SH-SY5Y (cell line): ENCODE measurements around the gene CTBP2.

Source experiments
- GATA2 ChIP-seq: IDR thresholded peaks from 2 replicates; pipeline ENCODE4 v1.6.1; 2011; ENCODE audit warnings: mild to moderate bottlenecking, low read depth, low read length
- GATA3 ChIP-seq: IDR thresholded peaks from 2 replicates; pipeline ENCODE4 v1.6.1; 2011; ENCODE audit warnings: low read depth, mild to moderate bottlenecking, low read length, moderate library complexity

DNA sequence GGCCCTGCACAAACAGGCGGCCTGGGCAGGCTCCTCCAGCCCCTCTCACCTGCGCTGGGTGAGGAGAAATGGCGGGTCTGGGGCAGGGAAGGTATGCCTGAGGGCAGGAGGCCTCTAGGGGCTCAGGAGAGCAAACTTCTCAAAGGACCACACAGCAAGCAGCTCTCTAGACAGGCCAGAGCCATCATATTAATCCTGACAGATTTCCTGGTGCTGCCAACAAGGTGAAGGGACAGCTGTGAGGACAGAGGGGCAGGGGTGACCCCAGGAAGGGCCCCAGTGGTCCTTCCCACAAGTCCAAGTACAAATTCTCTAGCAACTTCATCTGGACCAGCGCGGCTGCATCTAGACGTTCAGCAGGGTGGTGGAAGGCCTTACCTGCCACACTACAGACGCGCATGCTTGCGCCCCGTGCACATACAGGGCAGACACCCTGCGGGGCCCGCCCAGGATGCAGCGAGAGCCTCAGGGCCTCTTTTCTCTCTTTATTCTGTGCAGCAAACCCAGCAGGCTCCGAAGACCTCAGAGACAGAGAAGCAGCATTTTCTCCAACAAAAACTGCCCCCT lies 156.4 kb downstream of the CTBP2 start:
- no peak for TF ChIP-seq GATA2
- TF ChIP-seq GATA3 = no peak
